ENCODE data around the gene TUFT1. TPM values are rescaled to one million over a fixed set of nuclear protein-coding genes. Genes with fewer than 3 reads are reported as not detected.

Gene TUFT1
- total RNA-seq, 2 donors from 2014 or later, result 12.7 to 18.3 TPM

GRCh38 chr1:151606857-151607256 lies 66.7 kb downstream of the TUFT1 start:
- no peaks in the 10 kb centered on the region for H3K27me3 ChIP-seq (ENCODE audit: control insufficient read depth, insufficient read depth, low read length, poor library complexity, severe bottlenecking)
- H3K27me3 Mint-ChIP-seq (ENCODE audit: insufficient read depth), result no peaks in the 10 kb centered on the region
- 85 to 97% methylated on average over 3 of the region's 3 CpGs for WGBS, 2 experiments (ENCODE audit: insufficient coverage in 1 of 2, insufficient read length in 1 of 2)

GRCh38 chr1:151610142-151610541 lies 70.0 kb downstream of the TUFT1 start:
- no peak overlapping the region for H3K27ac Mint-ChIP-seq
- Histone ChIP-seq H3K36me3 (ENCODE audit: control insufficient read depth, insufficient read depth, low read length) (no peaks in the 10 kb centered on the region), H3K27me3 (ENCODE audit: control insufficient read depth, insufficient read depth, low read length, poor library complexity, severe bottlenecking) (no peaks in the 10 kb centered on the region), H3K4me1 (ENCODE audit: control insufficient read depth, insufficient read depth, low read length) (no peaks in the 10 kb centered on the region), H3K9me3 (ENCODE audit: control insufficient read depth, low read length) (no peaks in the 10 kb centered on the region), H3K9ac (ENCODE audit: extremely low read depth, low read length, poor library complexity, severe bottlenecking) (no peak overlapping the region), H3K4me3 (ENCODE audit: low read length) (no peak overlapping the region), H3K27ac (ENCODE audit: low read depth, low read length) (no peak overlapping the region)
- 87% methylated on average over 3 of the region's 3 CpGs; no CpG with 5 or more reads in 1 of the 2 experiments for WGBS, 2 experiments (ENCODE audit: insufficient coverage in 1 of 2, insufficient read length in 1 of 2)
- H3K4me1 Mint-ChIP-seq, result peaks cover 12% of the 10 kb centered on the region
- no peak for DNase-seq
- H3K36me3 Mint-ChIP-seq (ENCODE audit: low read depth), result no peaks in the 10 kb centered on the region
- TF ChIP-seq CTCF (conservative IDR thresholded peaks at IDR 0.05), result no peak
- H3K4me3 Mint-ChIP-seq, result no peak overlapping the region
- no peaks in the 10 kb centered on the region for H3K9me3 Mint-ChIP-seq
- no peaks in the 10 kb centered on the region for H3K27me3 Mint-ChIP-seq (ENCODE audit: insufficient read depth)

More at GRCh38 chr1:151606857-151607256, 66.7 kb downstream of the TUFT1 start:
- TF ChIP-seq CTCF (conservative IDR thresholded peaks at IDR 0.05), result no peak
- Mint-ChIP-seq H3K4me1 (peaks cover 1% of the 10 kb centered on the region), H3K36me3 (ENCODE audit: low read depth) (no peaks in the 10 kb centered on the region), H3K9me3 (no peaks in the 10 kb centered on the region), H3K27ac (no peak overlapping the region), H3K4me3 (no peak overlapping the region)
- no peaks in the 10 kb centered on the region for H3K4me1 ChIP-seq (ENCODE audit: control insufficient read depth, insufficient read depth, low read length)
- no peak overlapping the region for H3K9ac ChIP-seq (ENCODE audit: extremely low read depth, low read length, poor library complexity, severe bottlenecking)
- no peaks in the 10 kb centered on the region for H3K36me3 ChIP-seq (ENCODE audit: control insufficient read depth, insufficient read depth, low read length)
- no peak overlapping the region for H3K27ac ChIP-seq (ENCODE audit: low read depth, low read length)
- H3K4me3 ChIP-seq (ENCODE audit: low read length), result no peak overlapping the region
- H3K9me3 ChIP-seq (ENCODE audit: control insufficient read depth, low read length), result no peaks in the 10 kb centered on the region
- DNase-seq, result no peak

GRCh38 chr1:151611288-151611790 lies 71.2 kb downstream of the TUFT1 start:
- no peak overlapping the region for H3K9ac ChIP-seq (ENCODE audit: extremely low read depth, low read length, poor library complexity, severe bottlenecking)
- no peak for TF ChIP-seq CTCF (conservative IDR thresholded peaks at IDR 0.05)
- H3K27me3 ChIP-seq (ENCODE audit: control insufficient read depth, insufficient read depth, low read length, poor library complexity, severe bottlenecking), result no peaks in the 10 kb centered on the region
- 67 to 76% methylated on average over 4 to 5 of the region's 6 CpGs for whole genome bisulfite sequencing, 2 experiments (ENCODE audit: insufficient coverage in 1 of 2, insufficient read length in 1 of 2)
- no peaks in the 10 kb centered on the region for H3K36me3 ChIP-seq (ENCODE audit: control insufficient read depth, insufficient read depth, low read length)
- DNase-seq, result no peak
- no peaks in the 10 kb centered on the region for H3K27me3 Mint-ChIP-seq (ENCODE audit: insufficient read depth)
- H3K27ac Mint-ChIP-seq, result no peak overlapping the region
- H3K36me3 Mint-ChIP-seq (ENCODE audit: low read depth), result no peaks in the 10 kb centered on the region
- peaks cover 15% of the 10 kb centered on the region for H3K4me1 Mint-ChIP-seq
- peak overlapping the region; percentile 93 for H3K4me3 Mint-ChIP-seq
- no peaks in the 10 kb centered on the region for H3K4me1 ChIP-seq (ENCODE audit: control insufficient read depth, insufficient read depth, low read length)
- H3K9me3 Mint-ChIP-seq, result no peaks in the 10 kb centered on the region
- no peak overlapping the region for H3K4me3 ChIP-seq (ENCODE audit: low read length)
- H3K27ac ChIP-seq (ENCODE audit: low read depth, low read length), result no peak overlapping the region
- no peaks in the 10 kb centered on the region for H3K9me3 ChIP-seq (ENCODE audit: control insufficient read depth, low read length)

Measured in endodermal cell (in vitro differentiated cells).